ENCODE results near the gene TNFAIP8.
"Not testable (repeated sequence)": the region's sequence is repeated elsewhere in the genome, so short reads cannot be mapped to it uniquely, and the experiment has no call there.

The TNFAIP8 gene

GRCh38 chr5:119420169-119420568 lies 64.3 kb downstream of the TNFAIP8 start:
- DNase-seq (ENCODE audit: low spot score) = no peak

GRCh38 chr5:119426057-119426456 lies 70.2 kb downstream of the TNFAIP8 start:
- DNase-seq (ENCODE audit: low spot score) = no peak

GRCh38 chr5:119427060-119427459 lies 71.2 kb downstream of the TNFAIP8 start:
- no peak for DNase-seq (ENCODE audit: low spot score)

GRCh38 chr5:119427596-119427995 lies 71.8 kb downstream of the TNFAIP8 start:
- not testable (repeated sequence) for DNase-seq (ENCODE audit: low spot score)

- DNase-seq (ENCODE audit: low spot score) = not testable (repeated sequence)
These were observed 72.3 kb downstream of the TNFAIP8 start for GRCh38 chr5:119428166-119428565.

GRCh38 chr5:119428574-119428973 lies 72.8 kb downstream of the TNFAIP8 start:
- not testable (repeated sequence) for DNase-seq (ENCODE audit: low spot score)

- DNase-seq (ENCODE audit: low spot score) = not testable (repeated sequence)
These were observed 76.9 kb downstream of the TNFAIP8 start for GRCh38 chr5:119432674-119433237.

- no peak for DNase-seq (ENCODE audit: low spot score)
These were observed 79.8 kb downstream of the TNFAIP8 start for GRCh38 chr5:119435436-119436132.

- not testable (repeated sequence) for DNase-seq (ENCODE audit: low spot score)
These were observed 82.2 kb downstream of the TNFAIP8 start for GRCh38 chr5:119437785-119438586.

- DNase-seq (ENCODE audit: low spot score) = not testable (repeated sequence)
These were observed 82.7 kb downstream of the TNFAIP8 start for GRCh38 chr5:119438587-119438917.

- no peak for DNase-seq (ENCODE audit: low spot score)
These were observed 83.4 kb downstream of the TNFAIP8 start for GRCh38 chr5:119439140-119439631.

- DNase-seq (ENCODE audit: low spot score) = not testable (repeated sequence)
These were observed 83.8 kb downstream of the TNFAIP8 start for GRCh38 chr5:119439632-119440031.

- not testable (repeated sequence) for DNase-seq (ENCODE audit: low spot score)
These were observed 88.8 kb downstream of the TNFAIP8 start for GRCh38 chr5:119444643-119445042.

GRCh38 chr5:119445544-119445943 lies 89.7 kb downstream of the TNFAIP8 start:
- no peak for DNase-seq (ENCODE audit: low spot score)

Data from AG08396 (cell line).